Right lobe of liver (tissue), 4 donors: ENCODE data around the gene OTOP3.

Experiments used
- POLR2A ChIP-seq: fragments of 450-650 bp; IDR thresholded peaks from one replicate; pipeline ENCODE4 v1.6.1; 2017; ENCODE audit warnings: antibody characterized with exemption, mild to moderate bottlenecking
- TF ChIP-seq, protein P1 (sequence below), 4 donors: fragments of 200-600 bp in 3 of 4; fragments of 450-650 bp in 1 of 4; IDR thresholded peaks; one replicate each; pipeline versions ENCODE4 v1.5.1 to v1.8.0; 2016 to 2022; ENCODE audit warnings: antibody characterized with exemption in 4 of 4, mild to moderate bottlenecking in 2 of 4
- donor health status: DM: no; HTN: no; CAD: no.
- donor health status: DM: no; HTN: no; CAD: no.
- donor health status: DM: no; HTN: yes; CAD: no.

DNA sequence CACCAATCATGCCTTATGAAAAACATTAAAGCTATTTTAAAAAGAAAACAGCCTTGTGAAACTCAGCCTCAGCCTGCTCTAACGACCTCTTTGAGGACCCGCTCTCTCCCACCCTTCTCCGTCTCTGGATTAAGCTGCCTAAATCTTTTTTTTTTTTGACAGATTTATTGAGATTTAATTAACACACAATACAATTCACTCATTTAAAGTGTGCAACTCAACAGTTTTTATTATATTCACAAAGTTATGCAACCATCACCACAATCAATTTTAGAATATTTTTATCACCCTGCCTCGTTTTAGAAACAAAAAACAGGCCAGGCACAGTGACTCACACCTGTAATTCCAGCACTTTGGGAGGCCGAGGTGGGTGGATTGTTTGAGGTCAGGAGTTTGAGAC lies 60.1 kb downstream of the OTOP3 start:
- TF ChIP-seq, protein P1, sequence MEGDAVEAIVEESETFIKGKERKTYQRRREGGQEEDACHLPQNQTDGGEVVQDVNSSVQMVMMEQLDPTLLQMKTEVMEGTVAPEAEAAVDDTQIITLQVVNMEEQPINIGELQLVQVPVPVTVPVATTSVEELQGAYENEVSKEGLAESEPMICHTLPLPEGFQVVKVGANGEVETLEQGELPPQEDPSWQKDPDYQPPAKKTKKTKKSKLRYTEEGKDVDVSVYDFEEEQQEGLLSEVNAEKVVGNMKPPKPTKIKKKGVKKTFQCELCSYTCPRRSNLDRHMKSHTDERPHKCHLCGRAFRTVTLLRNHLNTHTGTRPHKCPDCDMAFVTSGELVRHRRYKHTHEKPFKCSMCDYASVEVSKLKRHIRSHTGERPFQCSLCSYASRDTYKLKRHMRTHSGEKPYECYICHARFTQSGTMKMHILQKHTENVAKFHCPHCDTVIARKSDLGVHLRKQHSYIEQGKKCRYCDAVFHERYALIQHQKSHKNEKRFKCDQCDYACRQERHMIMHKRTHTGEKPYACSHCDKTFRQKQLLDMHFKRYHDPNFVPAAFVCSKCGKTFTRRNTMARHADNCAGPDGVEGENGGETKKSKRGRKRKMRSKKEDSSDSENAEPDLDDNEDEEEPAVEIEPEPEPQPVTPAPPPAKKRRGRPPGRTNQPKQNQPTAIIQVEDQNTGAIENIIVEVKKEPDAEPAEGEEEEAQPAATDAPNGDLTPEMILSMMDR (IDR thresholded peaks at IDR 0.05), result no peak
- no peak for TF ChIP-seq POLR2A
